Uterus (tissue), 4 donors: Measurements from ENCODE around the gene SFXN5. TPM values are rescaled to one million over a fixed set of nuclear protein-coding genes. Genes with fewer than 3 reads are reported as not detected.

Experiments
- DNase-seq, 2 donors: peaks; one replicate each; pipeline ENCODE4 v3.0.0-alpha.2; 2019 to 2020
- H3K27ac ChIP-seq, 2 donors: fragments of 200-600 bp; sonication (generic); 1 replicate in 1 of 2; 2 replicates in 1 of 2; pipeline ENCODE4 v1.5.1; 2016 to 2018
- H3K27me3 ChIP-seq, 2 donors: fragments of 200-600 bp; sonication (generic); one replicate each; pipeline ENCODE4 v1.5.1; 2018 to 2019; ENCODE audit warnings: control low read depth in 1 of 2
- H3K36me3 ChIP-seq, 2 donors: fragments of 200-600 bp; sonication (generic); one replicate each; pipeline ENCODE4 v1.5.1; 2019; ENCODE audit warnings: control low read depth in 1 of 2
- H3K4me1 ChIP-seq, 2 donors: fragments of 200-600 bp; sonication (generic); one replicate each; pipeline ENCODE4 v1.5.1; 2018 to 2019; ENCODE audit warnings: control low read depth in 1 of 2
- H3K4me3 ChIP-seq, 2 donors: fragments of 200-600 bp; sonication (generic); 1 replicate in 1 of 2; 2 replicates in 1 of 2; pipeline ENCODE4 v1.5.1; 2018 to 2019; ENCODE audit warnings: mild to moderate bottlenecking in 1 of 2
- H3K9me3 ChIP-seq, 2 donors: fragments of 200-600 bp; sonication (generic); one replicate each; pipeline ENCODE4 v1.5.1; 2019; ENCODE audit warnings: control low read depth in 1 of 2
- CTCF ChIP-seq, 4 experiments: fragments of 200-600 bp in 2 of 4; fragments of 450-650 bp in 2 of 4; sonication (generic) in 2 of 4; IDR thresholded peaks; one replicate each; pipeline ENCODE4 v1.5.1; 2016 to 2019; ENCODE audit warnings: antibody characterized with exemption in 4 of 4, mild to moderate bottlenecking in 2 of 4, moderate library complexity in 1 of 4
- POLR2A ChIP-seq, 2 donors: fragments of 450-650 bp; IDR thresholded peaks; one replicate each; pipeline ENCODE4 v1.6.1; 2016; ENCODE audit warnings: antibody characterized with exemption in 2 of 2, mild to moderate bottlenecking in 1 of 2, moderate library complexity in 1 of 2
- intact Hi-C: fragments of 100-400 bp; cut with DNase I; formaldehyde crosslinking; loops from one replicate; pipeline ENCODE4 v1.15.1; 2023; ENCODE audit warnings: low total_unique reads
- total RNA-seq, 4 donors: library from RNA; depleted of rRNA in 3 of 4; stranded (reverse); fragments of >200 nt in 3 of 4; gene quantifications; one replicate each; pipeline versions ENCODE4 v1.1.0 to v1.2.4, GENCODE V29; 2014 to 2023
- donor health status: DM: yes; HTN: yes; CAD: no.

Gene SFXN5
- total RNA-seq, 4 donors from 2014 or later, result 2.1 to 16.0 (median 10.6) TPM

- no peaks in the 10 kb centered on the region for H3K9me3 ChIP-seq
- no peak for TF ChIP-seq POLR2A (IDR thresholded peaks at IDR 0.05)
- H3K4me3 ChIP-seq, result no peak overlapping the region
- intact Hi-C loops, result no loop called here
- DNase-seq, result no peak
- no peaks in the 10 kb centered on the region for H3K4me1 ChIP-seq
- H3K36me3 ChIP-seq, result no peaks in the 10 kb centered on the region
- no peak overlapping the region for H3K27ac ChIP-seq
- H3K27me3 ChIP-seq, result no peaks in the 10 kb centered on the region
These were observed 88.6 kb downstream of the SFXN5 start for GRCh38 chr2:72982781-72983499.

- no peak for TF ChIP-seq CTCF (IDR thresholded peaks at IDR 0.05)
- TF ChIP-seq POLR2A (IDR thresholded peaks at IDR 0.05), result no peak
- no peaks in the 10 kb centered on the region for H3K4me1 ChIP-seq
- H3K36me3 ChIP-seq, result no peaks in the 10 kb centered on the region
- no peaks in the 10 kb centered on the region for H3K27me3 ChIP-seq
- no peaks in the 10 kb centered on the region for H3K9me3 ChIP-seq
- H3K27ac ChIP-seq, result no peak overlapping the region
- DNase-seq, result no peak
- intact Hi-C loops, result no loop called here
- no peak overlapping the region for H3K4me3 ChIP-seq
These were observed 89.3 kb downstream of the SFXN5 start for GRCh38 chr2:72982219-72982618.

GRCh38 chr2:72981536-72981935 lies 90.0 kb downstream of the SFXN5 start:
- H3K4me3 ChIP-seq, result no peak overlapping the region
- H3K9me3 ChIP-seq, result no peaks in the 10 kb centered on the region
- no peak for DNase-seq
- H3K36me3 ChIP-seq, result no peaks in the 10 kb centered on the region
- H3K4me1 ChIP-seq, result no peaks in the 10 kb centered on the region
- no peak overlapping the region for H3K27ac ChIP-seq
- intact Hi-C loops, result no loop called here
- H3K27me3 ChIP-seq, result no peaks in the 10 kb centered on the region
- TF ChIP-seq POLR2A (IDR thresholded peaks at IDR 0.05) (no peak), CTCF (IDR thresholded peaks at IDR 0.05) (no peak)

GRCh38 chr2:72980535-72981217 lies 90.8 kb downstream of the SFXN5 start:
- Histone ChIP-seq H3K27ac (no peak overlapping the region), H3K4me1 (no peaks in the 10 kb centered on the region), H3K9me3 (no peaks in the 10 kb centered on the region), H3K4me3 (no peak overlapping the region), H3K27me3 (no peaks in the 10 kb centered on the region), H3K36me3 (no peaks in the 10 kb centered on the region)
- TF ChIP-seq CTCF (IDR thresholded peaks at IDR 0.05), result no peak
- no peak for TF ChIP-seq POLR2A (IDR thresholded peaks at IDR 0.05)
- DNase-seq, result no peak
- intact Hi-C loops, result no loop called here

GRCh38 chr2:72979896-72980295 lies 91.6 kb downstream of the SFXN5 start:
- TF ChIP-seq CTCF (IDR thresholded peaks at IDR 0.05) (no peak), POLR2A (IDR thresholded peaks at IDR 0.05) (no peak)
- Histone ChIP-seq H3K27me3 (no peaks in the 10 kb centered on the region), H3K9me3 (no peaks in the 10 kb centered on the region), H3K27ac (no peak overlapping the region), H3K4me3 (no peak overlapping the region), H3K36me3 (no peaks in the 10 kb centered on the region), H3K4me1 (no peaks in the 10 kb centered on the region)
- no peak for DNase-seq
- intact Hi-C loops, result no loop called here
